Caco-2 (cell line): ENCODE measurements around the gene CPN2. TPM values are rescaled to one million over a fixed set of nuclear protein-coding genes. Genes with fewer than 3 reads are reported as not detected.

Source experiments
- BruUV-seq: library from RNA; stranded (reverse); fragments of 400-500 nt; replicated peaks from 2 replicates; lab custom pipeline; 2021; lab: Mats Ljungman, UMichigan
- CTCF ChIA-PET: fragments of 300-600 bp; sonication (Branson Sonifier 250); formaldehyde crosslinking; loops from one replicate; lab custom pipeline; 2022; ENCODE audit warnings: antibody characterized with exemption; lab: Charles Lee
- POLR2A ChIA-PET: fragments of 300-600 bp; sonication (Branson Sonifier 250); formaldehyde crosslinking; loops from one replicate; lab custom pipeline; 2022; ENCODE audit warnings: antibody characterized with exemption; lab: Charles Lee
- DNase-seq, 2 experiments: peaks; one replicate each; pipeline versions ENCODE4 v3.0.0 to v3.0.0-alpha.2; 2020 to 2022
- H3K27me3 ChIP-seq: replicated peaks from 2 replicates; pipeline ENCODE4 v1.6.0; 2011; ENCODE audit warnings: low read length; ENCODE audit not compliant: control insufficient read depth, insufficient read depth
- H3K36me3 ChIP-seq: 2 replicates; pipeline ENCODE4 v1.5.1; 2011; ENCODE audit warnings: low read length; ENCODE audit not compliant: control insufficient read depth, insufficient read depth
- H3K4me1 ChIP-seq: fragments of 250-450 bp; sonication (Bioruptor Pico); 2 replicates; pipeline ENCODE4 v1.5.1; 2020; ENCODE audit warnings: mild to moderate bottlenecking
- H3K4me3 ChIP-seq: 2 replicates; pipeline ENCODE4 v1.5.1; 2011; ENCODE audit warnings: low read depth, mild to moderate bottlenecking, control low read depth, low read length
- H3K9me3 ChIP-seq: fragments of 250-450 bp; sonication (Bioruptor Pico); 2 replicates; pipeline ENCODE4 v1.5.1; 2020; ENCODE audit warnings: mild to moderate bottlenecking, moderate library complexity
- H3K27ac Mint-ChIP-seq: one replicate; pipeline ENCODE4 v1.8.0; 2022; ENCODE audit warnings: mixed read lengths; ENCODE audit not compliant: unreplicated experiment
- H3K27me3 Mint-ChIP-seq: one replicate; pipeline ENCODE4 v1.8.0; 2022; ENCODE audit warnings: mixed read lengths; ENCODE audit not compliant: insufficient read depth, unreplicated experiment
- H3K36me3 Mint-ChIP-seq: one replicate; pipeline ENCODE4 v1.8.0; 2022; ENCODE audit warnings: mild to moderate bottlenecking, mixed read lengths; ENCODE audit not compliant: insufficient read depth, unreplicated experiment
- H3K4me1 Mint-ChIP-seq: one replicate; pipeline ENCODE4 v1.8.0; 2022; ENCODE audit warnings: low read depth, mixed read lengths; ENCODE audit not compliant: unreplicated experiment
- H3K4me3 Mint-ChIP-seq: one replicate; pipeline ENCODE4 v1.8.0; 2022; ENCODE audit warnings: mild to moderate bottlenecking, moderate library complexity, mixed read lengths; ENCODE audit not compliant: unreplicated experiment
- H3K9me3 Mint-ChIP-seq: one replicate; pipeline ENCODE4 v1.8.0; 2022; ENCODE audit warnings: mixed read lengths; ENCODE audit not compliant: unreplicated experiment
- CTCF ChIP-seq, 2 experiments: fragments of 200-600 bp in 1 of 2; IDR thresholded peaks; 1 replicate in 1 of 2; 2 replicates in 1 of 2; pipeline versions ENCODE4 v1.5.1 to v1.8.0; 2011 to 2022; ENCODE audit warnings: antibody characterized with exemption in 1 of 2, control low read depth in 1 of 2, inconsistent platforms in 1 of 2, low read depth in 1 of 2, low read length in 1 of 2, mild to moderate bottlenecking in 1 of 2, moderate library complexity in 1 of 2; ENCODE audit not compliant: insufficient read depth in 1 of 2, severe bottlenecking in 1 of 2, unreplicated experiment in 1 of 2
- intact Hi-C: fragments of 100-400 bp; cut with micrococcal nuclease; formaldehyde crosslinking; loops from one replicate; pipeline ENCODE4 v1.10.0; 2022; ENCODE audit not compliant: unreplicated experiment
- total RNA-seq: library from RNA; stranded (reverse); gene quantifications from 2 replicates; pipeline ENCODE4 v1.2.3, GENCODE V29; 2022

The CPN2 gene
- total RNA-seq, 1 experiment from 2014 or later, result not detected

DNA sequence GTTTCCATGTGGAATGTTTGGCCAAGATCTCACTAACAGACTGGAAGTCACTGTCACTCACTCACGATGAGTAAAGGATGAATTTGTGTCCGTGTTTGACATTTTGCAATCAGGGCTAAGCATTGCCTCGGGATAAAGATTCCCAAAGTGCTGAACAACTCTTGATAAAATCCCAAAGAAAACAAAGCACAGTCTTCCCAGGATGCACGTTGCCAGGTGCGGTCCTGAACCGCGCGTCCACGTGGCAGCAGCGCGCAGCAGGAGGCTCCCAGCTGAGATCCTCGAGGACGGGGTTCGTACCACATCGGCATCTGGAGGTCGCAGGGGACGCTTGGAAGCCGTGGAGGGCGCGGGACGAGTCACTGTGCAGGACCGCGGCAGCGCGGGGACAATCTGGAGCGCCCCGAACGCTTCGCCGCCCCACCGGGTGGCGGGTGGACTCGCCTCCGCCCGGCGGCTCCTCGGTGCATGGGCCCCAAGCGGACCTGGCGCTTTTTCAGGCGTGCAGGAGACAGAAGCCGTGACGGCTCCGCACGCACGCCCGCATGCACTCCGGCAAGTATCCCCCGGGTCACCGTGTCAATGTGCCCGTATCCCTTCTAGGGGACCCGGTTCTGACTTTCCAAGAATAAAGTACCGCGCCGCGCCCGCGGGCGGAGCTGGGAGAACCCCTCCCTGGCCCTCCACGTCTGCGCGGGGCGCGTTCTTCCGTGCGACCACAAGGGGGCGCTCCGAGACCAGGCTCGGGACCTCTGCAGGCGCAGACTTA lies 17.7 kb downstream of the CPN2 start:
- Histone ChIP-seq H3K4me1 (peaks cover 26% of the 10 kb centered on the region), H3K36me3 (no peaks in the 10 kb centered on the region), H3K9me3 (no peaks in the 10 kb centered on the region), H3K4me3 (peak overlapping the region; percentile 71), H3K27me3 (no peaks in the 10 kb centered on the region)
- Mint-ChIP-seq H3K27me3 (no peaks in the 10 kb centered on the region), H3K27ac (peak overlapping the region; percentile 92), H3K4me3 (peak overlapping the region; percentile 88), H3K4me1 (peaks cover 29% of the 10 kb centered on the region), H3K9me3 (no peaks in the 10 kb centered on the region), H3K36me3 (peaks cover 11% of the 10 kb centered on the region)
- BruUV-seq, result no TSS peak
- peak; percentile 95 to 97 for TF ChIP-seq CTCF (IDR thresholded peaks at IDR 0.05; ENCODE audit: insufficient read depth in 1 of 2, low read depth in 1 of 2, low read length in 1 of 2, severe bottlenecking in 1 of 2, unreplicated experiment in 1 of 2)
- POLR2A ChIA-PET, result interaction anchor here (0.6 kb wide), 3 partner anchors 100 to 415 kb away, joined by 3 read pairs; no protein-coding TSS in a partner anchor
- DNase-seq, result peak; percentile 90 to 95
- intact Hi-C loops, result loop anchor here (1.0 to 10.0 kb wide), 3 partner anchors 11 to 241 kb away; no protein-coding TSS in a partner anchor
- CTCF ChIA-PET, result interaction anchor here (0.5 to 1.7 kb wide), 14 partner anchors 8 to 261 kb away, joined by 3 to 6 read pairs (median 4); no protein-coding TSS in a partner anchor

- Mint-ChIP-seq H3K4me1 (peaks cover 29% of the 10 kb centered on the region), H3K36me3 (peaks cover 11% of the 10 kb centered on the region), H3K27ac (peak overlapping the region; percentile 92), H3K27me3 (no peaks in the 10 kb centered on the region), H3K9me3 (no peaks in the 10 kb centered on the region), H3K4me3 (peak overlapping the region; percentile 88)
- intact Hi-C loops, result loop anchor here (1.0 to 10.0 kb wide), 3 partner anchors 11 to 242 kb away; no protein-coding TSS in a partner anchor
- peak overlapping the region; percentile 71 for H3K4me3 ChIP-seq
- no peaks in the 10 kb centered on the region for H3K9me3 ChIP-seq
- no peaks in the 10 kb centered on the region for H3K27me3 ChIP-seq
- CTCF ChIA-PET, result interaction anchor here (0.6 to 1.4 kb wide), 4 partner anchors 71 to 246 kb away, joined by 3 to 4 read pairs (median 4); no protein-coding TSS in a partner anchor
- TF ChIP-seq CTCF (IDR thresholded peaks at IDR 0.05; ENCODE audit: insufficient read depth in 1 of 2, low read depth in 1 of 2, low read length in 1 of 2, severe bottlenecking in 1 of 2, unreplicated experiment in 1 of 2), result no peak
- DNase-seq, result no peak
- no peaks in the 10 kb centered on the region for H3K36me3 ChIP-seq
- BruUV-seq, result TSS peak; percentile 79
- POLR2A ChIA-PET, result no interaction called here
- peaks cover 26% of the 10 kb centered on the region for H3K4me1 ChIP-seq
These were observed 18.3 kb downstream of the CPN2 start for GRCh38 chr3:194332858-194333211.

DNA sequence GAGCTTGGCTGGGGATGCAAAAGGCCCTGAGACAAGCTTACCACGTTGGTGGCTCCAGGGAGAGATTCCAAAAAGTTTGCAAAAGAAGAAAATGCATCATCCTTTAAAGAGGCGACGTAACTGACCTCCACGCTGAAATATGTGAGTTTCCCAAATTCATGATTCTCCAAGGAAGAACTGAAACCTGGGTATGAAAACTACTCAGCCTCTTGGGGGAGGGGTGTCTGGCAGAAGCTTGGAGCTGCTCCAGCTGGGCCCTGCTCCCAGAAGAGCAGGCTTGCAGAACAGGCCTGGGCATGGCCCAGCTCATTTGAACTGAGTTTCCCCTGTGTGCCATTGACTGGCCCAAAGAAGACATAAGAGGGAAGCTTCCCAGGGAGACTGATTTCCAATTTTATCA lies 20.5 kb downstream of the CPN2 start:
- Histone ChIP-seq H3K36me3 (no peaks in the 10 kb centered on the region), H3K9me3 (0 out of 2 replicates have a peak, but pooled peaks cover 6% of the 10 kb centered on the region), H3K4me3 (no peak overlapping the region), H3K4me1 (peaks cover 21% of the 10 kb centered on the region), H3K27me3 (no peaks in the 10 kb centered on the region)
- peaks cover 11% of the 10 kb centered on the region for H3K36me3 Mint-ChIP-seq
- no peak for DNase-seq
- BruUV-seq, result no TSS peak
- H3K4me1 Mint-ChIP-seq, result peaks cover 15% of the 10 kb centered on the region
- CTCF ChIA-PET, result no interaction called here
- no peaks in the 10 kb centered on the region for H3K27me3 Mint-ChIP-seq
- no peak for TF ChIP-seq CTCF (IDR thresholded peaks at IDR 0.05; ENCODE audit: insufficient read depth in 1 of 2, low read depth in 1 of 2, low read length in 1 of 2, severe bottlenecking in 1 of 2, unreplicated experiment in 1 of 2)
- no peak overlapping the region for H3K4me3 Mint-ChIP-seq
- no peaks in the 10 kb centered on the region for H3K9me3 Mint-ChIP-seq
- intact Hi-C loops, result loop anchor here (10.0 kb wide), 1 partner anchor 244 kb away; no protein-coding TSS in a partner anchor
- POLR2A ChIA-PET, result no interaction called here
- H3K27ac Mint-ChIP-seq, result no peak overlapping the region
